Measurements from ENCODE around the gene PHOX2A.

PHOX2A gene

DNA sequence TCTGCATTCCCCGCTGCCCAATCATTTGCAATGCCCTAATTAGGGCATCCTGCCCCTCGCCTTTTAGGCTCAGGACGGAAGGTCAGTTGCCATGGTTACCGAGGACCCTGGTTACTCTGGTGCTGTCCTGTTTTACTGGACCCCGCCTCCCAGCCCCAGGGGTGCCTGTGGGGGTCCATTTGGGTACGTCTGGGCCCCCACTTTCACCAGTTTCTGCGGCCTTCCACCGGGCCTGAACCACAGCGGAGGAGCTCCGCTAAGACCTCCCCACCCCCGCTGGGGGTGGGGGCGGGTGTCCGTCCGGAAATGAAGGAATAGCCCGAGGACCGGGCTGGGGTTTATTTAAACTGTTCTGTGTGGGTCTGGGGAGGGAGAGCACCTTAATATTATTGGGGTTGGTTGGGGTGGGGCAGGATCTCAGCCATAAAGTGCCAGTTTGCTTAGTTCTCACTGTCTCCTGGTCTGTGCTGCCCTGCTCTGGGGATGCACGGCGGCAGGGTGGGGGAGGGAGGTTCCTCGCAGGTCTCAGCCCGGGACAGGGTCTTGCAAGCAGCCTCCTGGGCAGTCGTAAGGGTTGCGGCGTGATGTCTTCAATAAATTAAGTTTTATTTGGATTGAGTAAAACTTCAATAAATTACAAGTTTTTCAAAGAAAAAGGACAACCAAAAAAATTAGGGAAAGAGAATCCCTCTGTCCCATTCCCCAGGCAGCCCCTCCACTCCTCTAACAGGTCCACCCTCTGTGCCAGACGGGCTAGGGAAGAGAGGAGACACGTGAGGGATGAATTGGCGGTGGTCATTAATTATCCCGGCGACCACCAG is 5.3 kb downstream of the PHOX2A start:
- Histone ChIP-seq H3K36me3 (ENCODE audit: insufficient read depth, low read depth, low read length) (peaks cover 39% of the 10 kb centered on the region), H3K4me1 (ENCODE audit: insufficient read depth, low read length) (peaks cover 19% of the 10 kb centered on the region; the same call in 1 of the 2 replicates), H3K27ac (ENCODE audit: low read length) (no peak overlapping the region), H3K4me3 (ENCODE audit: low read length) (peak overlapping the region; percentile 53; the same call in 1 of the 2 replicates), H3K9ac (ENCODE audit: low read depth, low read length) (peak overlapping the region; percentile 4; the same call in 1 of the 2 replicates), H3K9me3 (ENCODE audit: insufficient read depth, low read depth, low read length) (no peaks in the 10 kb centered on the region), H3K27me3 (ENCODE audit: insufficient read depth, low read length) (peaks cover 55% of the 10 kb centered on the region)

DNA sequence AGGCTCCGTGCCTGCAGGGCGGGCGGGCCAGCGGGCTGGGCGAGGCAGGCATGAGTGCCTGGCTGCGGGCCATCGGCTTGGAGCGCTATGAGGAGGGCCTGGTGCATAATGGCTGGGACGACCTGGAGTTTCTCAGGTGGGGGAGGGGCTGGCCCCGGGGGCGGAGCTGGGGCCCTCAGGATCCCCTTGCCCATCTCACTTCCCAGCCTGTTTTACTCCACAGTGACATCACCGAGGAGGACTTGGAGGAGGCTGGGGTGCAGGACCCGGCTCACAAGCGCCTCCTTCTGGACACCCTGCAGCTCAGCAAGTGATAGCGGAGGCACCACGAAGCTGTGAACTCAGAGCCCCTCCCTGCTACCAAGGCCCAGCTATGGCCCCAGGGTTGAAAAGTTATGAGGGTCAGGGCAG is 5.9 kb downstream of the PHOX2A start:
- H3K36me3 ChIP-seq (ENCODE audit: insufficient read depth, low read depth, low read length), result peaks cover 45% of the 10 kb centered on the region
- peak overlapping the region; percentile 53; the same call in 1 of the 2 replicates for H3K4me3 ChIP-seq (ENCODE audit: low read length)

DNA sequence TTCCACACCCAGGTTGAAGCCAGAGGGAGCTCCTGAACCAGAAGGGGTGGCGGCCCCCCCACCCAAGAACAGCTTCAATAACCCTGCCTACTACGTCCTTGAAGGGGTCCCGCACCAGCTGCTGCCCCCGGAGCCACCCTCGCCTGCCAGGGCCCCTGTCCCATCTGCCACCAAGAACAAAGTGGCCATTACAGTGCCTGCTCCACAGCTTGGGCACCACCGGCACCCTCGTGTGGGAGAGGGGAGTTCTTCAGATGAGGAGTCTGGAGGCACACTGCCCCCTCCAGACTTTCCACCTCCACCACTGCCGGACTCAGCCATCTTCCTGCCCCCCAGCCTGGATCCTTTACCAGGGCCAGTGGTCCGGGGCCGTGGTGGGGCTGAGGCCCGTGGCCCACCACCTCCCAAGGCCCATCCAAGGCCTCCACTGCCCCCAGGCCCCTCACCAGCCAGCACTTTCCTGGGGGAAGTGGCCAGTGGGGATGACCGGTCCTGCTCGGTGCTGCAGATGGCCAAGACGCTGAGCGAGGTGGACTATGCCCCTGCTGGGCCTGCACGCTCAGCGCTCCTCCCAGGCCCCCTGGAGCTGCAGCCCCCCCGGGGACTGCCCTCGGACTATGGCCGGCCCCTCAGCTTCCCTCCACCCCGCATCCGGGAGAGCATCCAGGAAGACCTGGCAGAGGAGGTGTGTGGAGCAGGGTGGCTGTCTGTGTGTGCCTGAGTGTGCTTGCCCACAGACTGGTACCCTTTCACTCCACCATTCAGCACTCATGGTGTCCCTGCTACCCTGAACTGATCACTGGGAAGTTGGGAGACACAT is 6.7 kb downstream of the PHOX2A start:
- Histone ChIP-seq H3K27me3 (ENCODE audit: insufficient read depth, low read length) (peaks cover 42% of the 10 kb centered on the region), H3K4me3 (ENCODE audit: low read length) (no peak overlapping the region; the same call in 1 of the 2 replicates), H3K4me1 (ENCODE audit: insufficient read depth, low read length) (peaks cover 19% of the 10 kb centered on the region; the same call in 1 of the 2 replicates), H3K36me3 (ENCODE audit: insufficient read depth, low read depth, low read length) (peaks cover 52% of the 10 kb centered on the region), H3K27ac (ENCODE audit: low read length) (no peak overlapping the region), H3K9me3 (ENCODE audit: insufficient read depth, low read depth, low read length) (no peaks in the 10 kb centered on the region), H3K9ac (ENCODE audit: low read depth, low read length) (no peak overlapping the region; the same call in 1 of the 2 replicates)

More for the DNA sequence above, 5.9 kb downstream of the PHOX2A start:
- Histone ChIP-seq H3K27ac (ENCODE audit: low read length) (no peak overlapping the region), H3K27me3 (ENCODE audit: insufficient read depth, low read length) (peaks cover 49% of the 10 kb centered on the region), H3K9ac (ENCODE audit: low read depth, low read length) (no peak overlapping the region; the same call in 1 of the 2 replicates), H3K4me1 (ENCODE audit: insufficient read depth, low read length) (peaks cover 19% of the 10 kb centered on the region; the same call in 1 of the 2 replicates), H3K9me3 (ENCODE audit: insufficient read depth, low read depth, low read length) (no peaks in the 10 kb centered on the region)

DNA sequence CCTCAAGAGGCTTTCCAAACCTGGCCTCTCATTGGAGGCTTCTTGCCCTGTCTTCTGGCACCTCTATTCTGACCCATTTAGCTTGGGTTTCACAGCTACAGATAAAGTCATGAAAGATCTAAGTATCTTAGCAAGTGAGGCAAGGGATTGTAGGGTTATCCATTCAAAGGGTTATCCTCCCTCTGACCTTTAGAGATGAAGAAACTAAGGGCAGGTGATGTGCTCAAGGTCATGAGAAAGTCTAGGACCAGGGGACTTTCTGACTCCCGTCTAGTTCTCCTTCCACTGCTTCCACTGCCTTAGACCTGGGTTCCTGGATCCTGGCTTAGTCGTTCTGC is 7.2 kb downstream of the PHOX2A start:
- no peak overlapping the region for H3K4me3 ChIP-seq (ENCODE audit: low read length)
- H3K27ac ChIP-seq (ENCODE audit: low read length), result no peak overlapping the region
- H3K9me3 ChIP-seq (ENCODE audit: insufficient read depth, low read depth, low read length), result no peaks in the 10 kb centered on the region
- peaks cover 58% of the 10 kb centered on the region for H3K36me3 ChIP-seq (ENCODE audit: insufficient read depth, low read depth, low read length)
- peaks cover 36% of the 10 kb centered on the region for H3K27me3 ChIP-seq (ENCODE audit: insufficient read depth, low read length)
- peaks cover 19% of the 10 kb centered on the region; the same call in 1 of the 2 replicates for H3K4me1 ChIP-seq (ENCODE audit: insufficient read depth, low read length)
- H3K9ac ChIP-seq (ENCODE audit: low read depth, low read length), result no peak overlapping the region

DNA sequence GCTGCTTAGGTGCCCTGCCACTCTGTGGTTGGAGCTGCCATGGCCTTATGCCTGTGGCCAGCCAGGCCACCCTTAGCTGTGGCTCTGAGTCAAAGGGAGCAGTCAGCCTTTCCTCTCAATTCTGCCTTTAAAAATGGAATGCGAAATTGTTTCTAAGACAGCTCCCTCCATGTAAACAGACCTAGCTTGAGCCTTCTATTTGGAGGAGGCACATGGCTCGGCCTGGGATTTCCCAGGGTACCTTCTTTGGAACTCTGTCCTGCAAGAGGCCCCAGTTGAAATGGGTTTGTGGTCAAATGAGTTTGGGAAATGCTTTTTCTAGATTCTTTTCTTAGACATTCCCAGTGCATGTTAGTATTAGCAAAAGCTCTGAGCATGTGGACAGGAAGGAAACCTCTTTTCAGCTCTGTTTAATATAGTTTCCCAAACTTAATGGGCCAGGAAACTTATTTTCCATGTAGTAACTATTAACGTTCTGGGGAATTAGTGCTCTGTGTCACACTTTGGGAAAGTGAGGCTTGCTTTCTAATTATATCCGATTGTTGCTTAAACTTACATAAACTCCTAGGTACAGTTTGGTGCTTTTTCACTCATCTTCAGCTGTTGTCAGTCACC is 7.8 kb downstream of the PHOX2A start:
- peaks cover 64% of the 10 kb centered on the region for H3K36me3 ChIP-seq (ENCODE audit: insufficient read depth, low read depth, low read length)
- H3K9ac ChIP-seq (ENCODE audit: low read depth, low read length), result no peak overlapping the region
- peaks cover 19% of the 10 kb centered on the region; the same call in 1 of the 2 replicates for H3K4me1 ChIP-seq (ENCODE audit: insufficient read depth, low read length)
- H3K27ac ChIP-seq (ENCODE audit: low read length), result no peak overlapping the region
- H3K4me3 ChIP-seq (ENCODE audit: low read length), result no peak overlapping the region
- peaks cover 30% of the 10 kb centered on the region for H3K27me3 ChIP-seq (ENCODE audit: insufficient read depth, low read length)
- H3K9me3 ChIP-seq (ENCODE audit: insufficient read depth, low read depth, low read length), result no peaks in the 10 kb centered on the region

DNA sequence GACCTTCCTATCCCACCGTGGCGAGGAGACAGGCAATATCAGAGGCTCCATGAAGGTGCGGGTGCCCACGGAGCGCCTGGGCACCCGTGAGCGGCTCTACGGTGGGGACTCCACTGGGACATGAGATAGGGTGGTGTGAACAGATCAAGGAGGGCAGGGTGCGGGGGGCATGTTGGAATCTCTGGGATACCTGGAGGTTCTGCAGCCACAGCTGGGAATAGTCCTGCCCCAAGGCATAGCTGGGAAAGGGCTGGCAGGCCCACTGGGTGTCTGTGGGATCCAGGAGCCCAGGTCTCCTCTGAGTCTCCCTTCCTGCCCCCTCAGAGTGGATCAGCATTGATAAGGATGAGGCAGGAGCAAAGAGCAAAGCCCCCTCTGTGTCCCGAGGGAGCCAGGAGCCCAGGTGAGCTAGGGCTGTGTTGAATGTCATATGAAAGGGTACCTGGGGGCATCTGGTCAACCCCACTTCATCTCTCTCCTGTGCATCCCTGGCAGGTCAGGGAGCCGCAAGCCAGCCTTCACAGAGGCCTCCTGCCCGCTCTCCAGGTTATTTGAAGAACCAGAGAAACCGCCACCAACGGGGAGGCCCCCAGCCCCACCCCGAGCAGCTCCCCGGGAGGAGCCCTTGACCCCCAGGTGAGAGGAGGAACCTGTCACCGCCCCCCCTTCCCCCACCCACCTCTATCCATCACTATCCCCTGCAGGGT is 8.5 kb downstream of the PHOX2A start:
- H3K4me3 ChIP-seq (ENCODE audit: low read length), result no peak overlapping the region
- H3K4me1 ChIP-seq (ENCODE audit: insufficient read depth, low read length), result peaks cover 18% of the 10 kb centered on the region; the same call in 1 of the 2 replicates
- peaks cover 71% of the 10 kb centered on the region for H3K36me3 ChIP-seq (ENCODE audit: insufficient read depth, low read depth, low read length)
- H3K9ac ChIP-seq (ENCODE audit: low read depth, low read length), result no peak overlapping the region
- peaks cover 23% of the 10 kb centered on the region for H3K27me3 ChIP-seq (ENCODE audit: insufficient read depth, low read length)
- H3K9me3 ChIP-seq (ENCODE audit: insufficient read depth, low read depth, low read length), result no peaks in the 10 kb centered on the region
- no peak overlapping the region for H3K27ac ChIP-seq (ENCODE audit: low read length)

DNA sequence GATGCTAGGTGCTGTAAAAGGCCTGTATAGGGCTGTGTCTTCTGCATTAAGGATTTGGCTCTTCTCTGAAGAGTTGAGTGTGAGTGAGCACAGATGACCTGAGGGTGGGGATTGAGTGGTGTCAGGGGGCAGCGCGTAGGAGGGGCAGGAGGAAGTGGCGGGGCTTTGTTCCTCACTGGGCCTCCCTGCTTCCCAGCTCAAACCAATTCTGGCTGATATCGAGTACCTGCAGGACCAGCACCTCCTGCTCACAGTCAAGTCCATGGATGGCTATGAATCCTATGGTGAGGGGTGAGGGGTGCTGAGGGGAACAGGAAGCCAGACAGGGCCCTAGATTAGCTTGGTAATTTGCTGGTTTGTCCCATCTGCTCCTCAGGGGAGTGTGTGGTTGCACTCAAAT is 9.1 kb downstream of the PHOX2A start:
- Histone ChIP-seq H3K27ac (ENCODE audit: low read length) (no peak overlapping the region), H3K27me3 (ENCODE audit: insufficient read depth, low read length) (peaks cover 18% of the 10 kb centered on the region), H3K4me3 (ENCODE audit: low read length) (no peak overlapping the region), H3K36me3 (ENCODE audit: insufficient read depth, low read depth, low read length) (peaks cover 76% of the 10 kb centered on the region), H3K9ac (ENCODE audit: low read depth, low read length) (no peak overlapping the region), H3K4me1 (ENCODE audit: insufficient read depth, low read length) (peaks cover 13% of the 10 kb centered on the region; the same call in 1 of the 2 replicates), H3K9me3 (ENCODE audit: insufficient read depth, low read depth, low read length) (no peaks in the 10 kb centered on the region)

DNA sequence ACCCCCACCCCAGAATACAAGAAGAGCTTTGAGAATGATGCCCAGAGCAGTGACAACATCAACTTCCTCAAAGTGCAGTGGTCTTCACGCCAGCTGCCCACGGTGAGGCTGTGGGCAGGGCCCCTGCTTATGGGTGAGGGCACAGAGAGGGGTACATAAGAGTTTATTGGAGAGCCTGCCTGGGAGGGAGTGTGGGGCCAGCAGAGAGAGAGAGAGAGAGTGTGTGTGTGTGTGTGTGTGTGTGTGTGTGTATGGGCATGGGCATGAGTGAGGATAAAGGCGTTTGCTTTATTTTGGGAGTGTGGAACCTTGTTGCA is 9.5 kb downstream of the PHOX2A start:
- H3K36me3 ChIP-seq (ENCODE audit: insufficient read depth, low read depth, low read length), result peaks cover 81% of the 10 kb centered on the region
- peaks cover 13% of the 10 kb centered on the region; the same call in 1 of the 2 replicates for H3K4me1 ChIP-seq (ENCODE audit: insufficient read depth, low read length)
- H3K27ac ChIP-seq (ENCODE audit: low read length), result no peak overlapping the region
- no peaks in the 10 kb centered on the region for H3K9me3 ChIP-seq (ENCODE audit: insufficient read depth, low read depth, low read length)
- H3K27me3 ChIP-seq (ENCODE audit: insufficient read depth, low read length), result peaks cover 13% of the 10 kb centered on the region
- no peak overlapping the region for H3K9ac ChIP-seq (ENCODE audit: low read depth, low read length)
- no peak overlapping the region for H3K4me3 ChIP-seq (ENCODE audit: low read length)

DNA sequence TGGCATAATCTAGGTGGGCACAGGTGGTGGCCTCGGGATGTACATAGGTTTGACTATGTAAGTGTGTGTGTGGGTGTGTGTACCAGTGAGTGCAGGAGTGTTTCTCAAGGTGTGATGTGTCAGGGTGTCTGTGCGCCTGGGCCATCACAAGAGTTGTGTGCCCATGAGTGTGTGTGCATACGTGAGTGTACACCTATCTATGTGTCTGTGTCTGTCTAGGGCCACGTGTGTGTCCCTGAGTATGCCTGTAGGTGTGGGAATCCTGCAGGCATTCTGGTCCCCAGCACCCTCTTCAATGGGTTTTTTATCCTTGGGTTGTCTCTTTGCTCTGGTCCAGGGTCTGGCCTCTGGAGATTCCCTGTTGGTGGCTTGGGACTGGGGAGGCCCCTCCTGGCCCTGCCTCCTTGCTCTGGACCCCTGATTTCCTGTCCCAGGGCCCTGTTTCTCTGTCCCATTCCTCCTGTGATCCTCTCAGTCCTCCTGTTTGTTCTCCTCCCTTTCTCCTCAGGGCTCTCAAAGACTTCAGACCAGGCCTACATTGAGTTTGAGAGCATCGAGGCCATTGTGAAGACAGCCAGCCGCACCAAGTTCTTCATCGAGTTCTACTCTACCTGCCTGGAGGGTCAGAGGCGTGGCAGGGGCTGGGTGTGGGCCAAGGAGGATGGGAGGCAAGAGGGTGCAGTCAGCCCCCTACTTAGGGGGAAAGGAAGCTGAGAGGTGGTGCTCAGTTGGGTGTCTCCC is 10.0 kb downstream of the PHOX2A start:
- Histone ChIP-seq H3K4me1 (ENCODE audit: insufficient read depth, low read length) (peaks cover 12% of the 10 kb centered on the region; the same call in 1 of the 2 replicates), H3K27ac (ENCODE audit: low read length) (no peak overlapping the region), H3K36me3 (ENCODE audit: insufficient read depth, low read depth, low read length) (peaks cover 86% of the 10 kb centered on the region), H3K4me3 (ENCODE audit: low read length) (no peak overlapping the region), H3K27me3 (ENCODE audit: insufficient read depth, low read length) (peaks cover 8% of the 10 kb centered on the region), H3K9me3 (ENCODE audit: insufficient read depth, low read depth, low read length) (no peaks in the 10 kb centered on the region), H3K9ac (ENCODE audit: low read depth, low read length) (no peak overlapping the region)

DNA sequence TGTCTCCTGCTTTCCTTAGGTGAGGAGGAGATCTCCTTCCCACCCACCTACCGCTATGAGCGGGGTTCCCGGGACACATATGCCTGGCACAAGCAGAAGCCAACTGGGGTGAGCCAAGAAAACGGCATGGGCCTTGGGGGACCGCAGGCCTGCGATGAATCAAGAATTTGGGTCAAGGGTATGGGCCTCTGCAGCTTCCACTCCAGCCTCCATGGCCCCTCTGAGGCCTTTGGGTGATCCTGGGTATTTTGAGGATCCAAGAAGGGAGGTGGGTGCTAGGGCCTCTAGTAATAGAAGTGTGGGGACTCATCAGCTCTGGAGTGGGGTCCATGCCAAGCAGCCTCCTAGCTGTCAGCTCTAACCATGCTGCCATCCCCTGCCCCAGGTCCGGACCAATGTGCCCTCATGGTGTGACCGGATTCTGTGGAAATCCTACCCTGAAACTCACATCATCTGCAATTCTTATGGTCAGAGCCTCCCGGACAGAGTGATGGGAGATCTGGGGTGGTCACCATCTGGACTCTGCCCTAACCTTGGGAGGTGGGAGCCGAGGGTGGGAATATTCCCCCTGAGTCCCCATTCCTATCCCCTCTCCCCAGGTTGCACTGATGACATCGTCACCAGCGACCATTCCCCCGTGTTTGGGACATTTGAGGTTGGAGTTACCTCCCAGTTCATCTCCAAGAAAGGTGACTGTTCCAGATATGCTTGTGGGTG is 10.8 kb downstream of the PHOX2A start:
- Histone ChIP-seq H3K27ac (ENCODE audit: low read length) (no peak overlapping the region), H3K36me3 (ENCODE audit: insufficient read depth, low read depth, low read length) (peaks cover 93% of the 10 kb centered on the region), H3K9me3 (ENCODE audit: insufficient read depth, low read depth, low read length) (no peaks in the 10 kb centered on the region), H3K27me3 (ENCODE audit: insufficient read depth, low read length) (peaks cover under 1% of the 10 kb centered on the region; the same call in 1 of the 2 replicates), H3K9ac (ENCODE audit: low read depth, low read length) (no peak overlapping the region), H3K4me3 (ENCODE audit: low read length) (no peak overlapping the region), H3K4me1 (ENCODE audit: insufficient read depth, low read length) (peaks cover 5% of the 10 kb centered on the region; the same call in 1 of the 2 replicates)
